CD4-positive, alpha-beta T cell treated with Interleukin-2 at 100 ng/mL for 4 hours (primary cell): ENCODE measurements around the gene SRRT.
"Not testable (repeated sequence)": the region's sequence is repeated elsewhere in the genome, so short reads cannot be mapped to it uniquely, and the experiment has no call there.

Source experiments
- DNase-seq: peaks from one replicate; pipeline ENCODE4 v3.0.0-alpha.2; 2020; ENCODE audit warnings: low spot score

The SRRT gene

DNA sequence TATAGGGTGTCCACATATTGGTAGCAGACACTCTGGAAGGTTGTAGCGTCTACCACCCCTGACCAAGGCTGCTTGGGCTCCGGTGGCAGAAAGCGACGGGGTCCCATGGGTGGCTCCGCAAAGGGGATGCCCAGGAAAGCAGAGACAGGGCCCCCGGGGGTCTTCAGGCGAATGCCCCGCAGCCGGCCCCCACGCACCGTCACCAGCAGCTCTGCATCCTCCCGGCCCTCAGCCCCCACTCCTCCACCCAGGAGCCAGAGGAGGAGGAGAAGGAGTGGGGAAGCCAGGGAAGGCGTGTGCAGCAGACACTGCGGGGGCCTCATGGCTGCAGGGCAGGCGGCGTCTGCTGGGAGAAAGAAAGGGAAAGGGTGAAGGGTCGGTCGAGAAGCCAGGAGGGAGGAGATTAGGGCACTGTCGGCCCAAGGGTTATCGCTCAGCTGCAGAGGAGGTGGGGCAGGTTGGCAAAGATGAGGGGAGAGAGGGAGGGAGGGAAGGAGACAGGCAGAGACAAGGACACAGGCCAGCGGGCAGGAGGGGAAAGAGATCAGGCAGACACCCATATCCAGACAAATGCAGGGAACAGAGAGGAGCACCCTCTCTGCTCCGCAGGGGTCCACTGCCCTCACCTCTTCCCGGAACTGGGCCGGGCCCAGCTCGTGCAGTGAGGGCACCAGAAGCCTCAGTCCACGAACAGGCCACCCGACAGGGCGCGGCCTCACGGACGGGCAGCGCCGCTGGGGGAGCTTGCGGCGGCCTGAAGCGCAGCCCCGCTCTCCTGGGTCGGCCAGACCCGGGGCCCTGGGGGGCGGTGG, 19.2 kb downstream of the SRRT start:
- no peak for DNase-seq

DNA sequence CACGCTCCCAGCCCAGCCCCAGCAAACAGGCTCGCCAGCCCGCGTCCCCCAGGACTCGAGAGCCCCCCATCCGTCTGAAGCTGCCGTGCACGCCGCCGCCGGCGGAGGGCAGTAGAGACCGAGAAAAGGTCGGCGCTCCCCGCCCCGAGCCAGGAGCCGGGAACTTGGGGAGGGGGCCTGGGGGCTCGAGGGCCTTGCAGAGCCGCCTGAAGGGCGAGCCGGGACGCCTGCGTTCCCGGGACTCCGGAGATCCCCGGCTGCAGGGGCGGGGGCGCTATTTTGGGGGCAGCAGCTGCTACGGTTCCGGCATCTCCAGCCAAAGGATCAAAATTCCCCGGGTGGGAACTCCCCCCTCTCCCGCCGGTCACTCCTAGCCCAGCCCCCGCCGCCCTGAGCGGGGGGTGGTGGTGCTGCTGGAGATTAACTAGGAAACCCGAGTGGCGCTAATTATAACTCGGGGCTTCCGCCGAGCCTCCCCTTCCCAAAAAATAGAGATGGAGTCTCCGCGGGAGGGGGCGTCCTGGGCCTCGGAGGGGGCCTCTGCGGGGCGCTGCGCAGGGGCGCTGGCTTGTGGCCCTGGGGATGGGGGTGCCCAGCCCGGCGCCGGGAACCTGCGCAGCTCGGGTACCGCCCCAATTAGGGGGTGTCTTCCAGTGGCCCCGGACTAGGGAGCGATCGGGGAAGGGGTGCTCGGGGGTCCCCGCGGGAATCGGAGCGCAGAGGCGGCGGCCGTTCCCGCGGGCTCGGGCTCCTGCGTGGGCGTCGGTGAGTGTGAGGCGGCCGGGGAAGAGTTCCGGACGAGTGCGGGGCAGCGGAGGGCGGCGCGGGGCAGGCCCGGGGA, 20.2 kb downstream of the SRRT start:
- DNase-seq = peak; percentile 54

DNA sequence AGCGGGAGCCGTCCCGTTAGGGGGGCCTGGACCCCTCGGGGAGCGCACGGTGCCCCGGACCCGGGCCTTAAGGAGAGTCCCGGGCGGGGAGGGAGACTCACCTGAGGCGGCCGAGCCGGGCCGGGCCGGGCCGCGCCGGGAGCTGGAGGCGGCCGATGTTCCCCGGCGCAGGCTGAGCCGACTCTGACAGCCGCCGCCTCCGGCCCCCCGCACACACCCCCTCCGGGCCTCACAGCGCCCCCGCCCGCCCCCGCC, 20.7 kb downstream of the SRRT start, which contains the start of gene ACHE:
Gene ACHE, minus strand, starts transcription at position 188 of the 255 bp plus-strand sequence. CDS start 1,656 bp downstream, outside the sequence.
- DNase-seq = no peak

DNA sequence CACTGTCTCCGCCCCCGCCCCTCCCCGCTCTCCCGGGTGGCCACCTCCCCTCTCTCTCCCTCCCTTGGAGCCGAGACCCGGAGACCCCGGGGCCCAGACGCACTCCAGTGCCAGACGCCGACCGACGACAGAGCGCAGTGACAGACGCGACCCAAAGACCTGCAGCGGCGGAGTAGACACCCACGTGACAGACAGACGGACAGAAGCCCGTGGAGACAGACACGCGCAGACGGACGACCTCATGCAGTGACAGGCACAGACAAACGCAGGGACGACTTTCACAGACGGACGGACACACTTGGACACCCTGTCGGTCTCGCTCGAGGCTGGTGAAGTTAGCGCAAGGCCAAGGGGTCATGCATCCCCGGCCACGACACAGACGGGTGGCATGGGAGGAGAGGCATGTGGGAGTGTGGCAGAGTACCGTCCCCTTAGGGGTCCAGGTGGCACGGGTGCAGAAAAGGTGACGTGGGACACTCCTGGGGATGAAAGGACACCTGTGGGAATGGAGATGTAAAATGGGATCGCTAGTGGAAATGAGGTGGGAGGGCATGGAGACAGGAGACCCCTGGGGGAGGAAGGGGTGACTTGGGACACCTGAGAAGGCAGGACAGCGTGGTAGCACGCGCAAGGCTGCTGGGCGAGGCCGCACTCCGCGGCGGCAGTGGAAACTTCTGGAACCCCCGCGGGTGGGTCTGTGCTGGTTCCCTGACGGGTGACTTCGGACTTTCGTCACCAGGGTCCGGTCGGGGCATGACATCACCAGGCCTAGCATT, 21.2 kb downstream of the SRRT start:
- peak; percentile 24 for DNase-seq

DNA sequence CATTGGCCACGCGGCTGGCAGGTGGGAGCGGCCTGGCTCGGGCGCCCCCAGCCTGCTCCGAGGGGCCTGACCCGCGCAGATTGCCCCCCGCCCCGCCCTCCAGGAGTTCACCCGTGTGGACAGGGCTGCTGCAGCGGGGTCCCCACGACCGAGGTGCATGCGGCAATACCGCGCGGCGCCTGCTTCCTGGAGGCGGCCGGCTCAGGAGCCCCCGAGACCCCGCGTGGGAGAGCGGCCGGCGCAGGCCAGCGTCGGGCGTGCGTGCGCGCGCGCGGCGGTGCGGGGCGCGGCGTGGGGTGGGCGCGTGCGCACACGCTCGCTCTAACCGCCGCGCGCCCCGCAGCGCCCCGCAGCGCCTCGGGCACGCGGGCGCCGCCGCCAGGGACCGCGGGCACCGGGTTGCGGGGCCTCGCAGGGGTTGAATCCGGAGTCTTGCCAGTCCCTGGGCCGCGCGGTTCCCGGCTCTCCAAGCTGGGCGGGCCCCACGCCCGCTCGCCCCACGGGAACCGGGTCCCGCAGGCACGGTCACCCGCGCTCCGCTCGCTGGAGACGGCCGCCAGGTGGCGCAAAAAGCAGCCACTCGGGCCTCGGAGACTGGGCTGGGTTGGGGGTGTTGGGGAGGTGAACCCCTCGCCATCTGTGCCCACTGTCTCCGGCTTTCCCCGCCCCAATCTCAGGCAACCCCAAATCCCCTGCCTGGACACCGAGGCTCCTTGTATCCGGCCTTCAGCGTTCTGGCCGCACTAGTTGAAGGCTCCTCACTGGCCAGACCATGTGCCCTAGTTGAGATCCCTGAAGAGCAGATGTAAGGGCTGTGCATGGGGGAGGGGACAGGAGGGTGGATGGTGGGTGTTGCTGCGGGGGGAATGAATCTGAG, 22.1 kb downstream of the SRRT start:
- peak; percentile 64 for DNase-seq

DNA sequence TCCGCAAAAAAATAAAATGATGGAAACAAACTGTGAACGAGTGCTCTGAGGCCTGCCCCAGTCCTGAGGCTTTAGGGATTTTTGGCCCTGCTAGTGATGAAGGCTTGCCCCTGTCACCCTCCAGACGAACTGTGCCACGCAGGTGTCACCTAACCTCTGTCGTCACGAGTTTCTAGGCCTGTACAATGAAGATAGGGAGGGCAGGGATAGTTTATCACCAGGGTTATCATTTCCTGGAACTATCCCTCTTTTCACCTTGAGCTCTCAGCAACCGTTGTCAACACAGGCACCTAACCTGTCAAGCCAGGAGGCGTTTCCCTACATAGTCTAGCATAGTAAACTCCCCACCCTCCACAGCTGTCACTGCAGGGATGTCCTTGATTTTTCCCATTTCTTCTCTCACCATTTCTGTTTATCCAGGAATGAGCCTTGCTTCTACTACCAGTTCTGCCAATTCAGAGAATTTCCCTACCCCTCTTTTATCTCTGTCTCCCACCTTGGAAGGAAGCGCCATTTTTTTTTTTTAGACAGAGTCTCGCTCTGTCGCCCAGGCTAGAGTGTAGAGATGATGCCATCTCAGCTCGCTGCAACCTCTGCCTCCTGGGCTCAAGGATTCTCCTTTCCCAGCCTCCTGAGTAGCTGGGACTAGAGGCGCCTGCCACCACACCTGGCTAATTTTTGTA, 23.0 kb downstream of the SRRT start:
- DNase-seq = no peak

DNA sequence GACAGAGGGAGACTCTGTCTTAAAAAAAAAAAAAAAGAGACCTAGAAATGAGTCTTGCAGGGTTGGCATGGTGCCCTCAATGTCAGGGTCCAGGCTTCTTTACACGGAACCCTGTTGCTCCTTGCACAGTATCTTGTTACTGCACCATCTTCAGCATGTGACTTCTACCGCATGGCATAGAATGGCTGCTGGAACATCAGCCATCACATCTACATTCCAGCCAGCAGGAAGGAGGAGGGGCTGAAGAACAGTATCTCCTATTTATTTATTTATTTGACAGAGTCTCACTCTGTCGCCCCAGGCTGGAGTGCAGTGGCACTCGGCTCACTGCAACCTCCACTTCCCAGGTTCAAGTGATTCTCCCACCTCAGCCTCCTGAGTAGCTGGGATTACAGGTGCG, 24.5 kb downstream of the SRRT start:
- DNase-seq = no peak

DNA sequence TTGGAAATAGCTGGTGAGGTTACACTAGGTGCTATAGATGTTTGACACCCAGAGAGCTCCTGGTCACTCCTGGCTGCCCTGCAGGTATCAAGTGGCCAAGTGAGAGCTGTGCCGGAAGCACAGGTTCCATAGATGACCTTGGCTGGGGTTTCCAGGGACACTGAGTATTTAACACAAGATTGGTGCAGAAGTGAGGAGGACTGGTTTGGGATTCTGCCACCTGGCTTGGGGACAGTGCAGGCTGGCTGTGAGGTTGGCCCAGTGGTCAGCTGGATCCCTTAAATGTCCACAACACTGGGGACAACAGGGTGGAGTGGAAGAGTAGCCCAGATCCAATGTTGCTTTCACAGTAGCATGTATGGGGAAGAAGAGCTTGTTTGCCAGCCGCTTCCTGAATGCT, 26.1 kb downstream of the SRRT start:
- no peak for DNase-seq

DNA sequence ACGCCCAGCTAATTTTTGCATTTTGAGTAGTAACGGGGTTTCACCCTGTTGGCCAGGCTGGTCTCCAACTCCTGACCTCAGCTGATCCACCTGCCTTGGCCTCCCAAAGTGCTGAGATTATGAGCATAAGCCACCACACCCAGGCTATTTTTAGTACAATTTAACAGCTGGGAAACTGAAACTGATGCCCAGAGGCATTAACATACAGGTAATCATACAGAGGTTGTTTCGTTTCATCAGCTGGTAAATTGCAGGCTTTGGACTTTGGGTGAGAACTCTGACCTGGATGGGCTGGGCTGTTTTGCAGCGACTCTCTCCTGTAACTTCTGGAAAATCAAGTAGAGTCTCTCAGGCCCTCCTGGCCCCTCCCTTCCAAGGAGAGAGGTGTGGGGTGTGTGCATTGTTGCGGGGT, 27.0 kb downstream of the SRRT start:
- DNase-seq = no peak

DNA sequence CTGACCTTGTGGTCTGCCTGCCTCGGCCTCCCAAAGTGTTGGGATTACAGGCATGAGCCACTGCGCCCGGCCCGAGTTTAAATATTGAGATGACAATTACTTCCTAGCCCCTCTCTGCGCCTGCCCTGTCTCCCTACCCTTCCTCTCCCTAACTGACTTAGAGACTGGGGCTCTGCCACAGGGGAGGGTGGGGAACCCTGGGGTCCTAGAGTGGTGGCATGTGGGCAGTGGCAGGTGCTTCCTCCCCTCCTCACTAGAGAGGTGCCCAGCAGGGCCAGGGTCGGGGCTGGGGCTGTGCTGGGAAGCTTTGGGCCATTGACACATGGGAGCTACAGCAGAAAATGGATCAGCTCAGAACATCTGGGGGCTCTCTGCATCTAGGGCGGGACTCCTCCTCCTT, 27.7 kb downstream of the SRRT start:
- no peak for DNase-seq

DNA sequence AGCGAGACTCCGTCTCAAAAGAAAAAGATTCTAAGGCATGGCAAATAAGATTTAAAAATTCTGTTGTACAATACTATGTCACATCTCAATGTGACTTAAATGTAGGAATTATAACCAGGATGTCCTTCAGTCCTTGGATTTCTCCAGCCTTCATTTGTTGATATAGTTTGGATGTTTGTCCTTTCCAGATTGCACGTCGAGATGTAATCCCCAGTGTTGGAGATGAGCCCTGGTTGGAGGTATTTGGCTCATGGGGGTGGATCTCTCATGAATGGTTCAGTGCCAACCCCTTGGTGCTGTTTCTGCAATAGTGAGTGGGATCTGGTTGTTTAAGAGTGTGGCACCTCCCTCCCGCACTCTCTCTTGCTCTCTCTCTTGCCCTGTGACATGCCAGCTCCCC, 33.6 kb downstream of the SRRT start:
- no peak for DNase-seq

DNA sequence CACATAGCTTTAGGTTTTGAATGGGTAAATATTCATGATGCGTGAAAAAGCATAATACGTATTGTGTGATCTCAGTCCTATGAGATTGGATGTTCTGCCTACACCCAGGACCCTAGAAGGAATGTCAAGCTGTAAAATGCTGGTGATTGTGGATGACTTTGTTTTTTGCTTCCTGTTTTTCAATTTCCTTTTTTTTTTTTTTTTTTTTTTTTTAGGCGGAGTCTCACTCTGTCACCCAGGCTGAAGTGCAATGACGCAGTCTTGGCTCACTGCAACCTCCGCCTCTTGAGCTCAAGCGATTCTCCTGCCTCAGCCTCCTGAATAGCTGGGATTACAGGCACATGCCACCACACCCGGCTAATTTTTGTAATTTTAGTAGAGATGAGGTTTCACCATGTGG, 35.5 kb downstream of the SRRT start:
- not testable (repeated sequence) for DNase-seq

DNA sequence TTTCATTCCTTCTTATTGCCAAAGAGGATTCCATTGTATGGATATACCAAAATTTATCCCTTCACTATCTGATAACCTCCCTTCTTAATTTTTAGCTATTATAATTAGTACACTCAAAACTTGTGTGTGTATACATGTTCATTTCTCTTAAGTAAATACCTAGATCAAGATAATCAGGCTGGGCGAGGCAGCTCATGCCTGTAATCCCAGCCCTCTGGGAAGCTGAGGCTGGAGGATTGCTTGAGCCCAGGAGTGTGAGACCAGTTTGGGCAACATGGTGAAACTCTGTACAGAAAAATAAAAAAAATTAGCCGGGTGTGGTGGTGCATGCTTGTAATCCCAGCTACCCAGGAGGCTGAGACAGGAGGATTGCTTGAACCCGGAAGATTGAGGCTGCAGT, 36.6 kb downstream of the SRRT start:
- no peak for DNase-seq

DNA sequence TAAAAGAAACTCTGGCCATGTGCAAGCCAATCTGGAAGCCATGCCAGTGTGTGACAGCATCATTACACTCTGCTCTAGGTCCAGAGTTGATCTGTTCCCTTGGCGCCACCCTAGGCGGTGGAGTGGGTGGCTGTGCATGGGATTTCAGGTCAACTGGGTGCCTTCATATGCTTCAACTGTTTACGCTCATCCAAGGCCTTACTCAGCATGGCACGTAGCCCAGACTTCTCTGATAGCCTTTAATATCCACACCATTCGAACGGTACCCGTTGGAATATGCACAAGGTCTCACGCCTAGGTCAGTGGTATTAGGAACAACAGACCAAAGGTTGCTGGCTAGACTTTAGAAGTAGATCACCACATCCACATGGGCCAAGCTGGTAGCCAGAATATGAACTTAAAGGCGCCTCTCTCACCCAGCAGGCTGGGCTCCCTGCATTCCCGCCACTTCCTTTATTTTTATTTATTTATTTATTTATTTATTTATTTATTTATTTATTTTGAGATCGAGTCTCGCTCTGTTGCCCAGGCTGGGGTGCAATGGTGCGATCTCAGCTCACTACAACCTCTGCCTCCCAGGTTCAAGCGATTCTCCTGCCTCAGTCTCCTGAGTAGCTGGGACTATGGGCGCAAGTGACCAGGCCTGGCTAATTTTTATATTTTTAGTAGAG, 39.4 kb downstream of the SRRT start:
- DNase-seq = no peak

DNA sequence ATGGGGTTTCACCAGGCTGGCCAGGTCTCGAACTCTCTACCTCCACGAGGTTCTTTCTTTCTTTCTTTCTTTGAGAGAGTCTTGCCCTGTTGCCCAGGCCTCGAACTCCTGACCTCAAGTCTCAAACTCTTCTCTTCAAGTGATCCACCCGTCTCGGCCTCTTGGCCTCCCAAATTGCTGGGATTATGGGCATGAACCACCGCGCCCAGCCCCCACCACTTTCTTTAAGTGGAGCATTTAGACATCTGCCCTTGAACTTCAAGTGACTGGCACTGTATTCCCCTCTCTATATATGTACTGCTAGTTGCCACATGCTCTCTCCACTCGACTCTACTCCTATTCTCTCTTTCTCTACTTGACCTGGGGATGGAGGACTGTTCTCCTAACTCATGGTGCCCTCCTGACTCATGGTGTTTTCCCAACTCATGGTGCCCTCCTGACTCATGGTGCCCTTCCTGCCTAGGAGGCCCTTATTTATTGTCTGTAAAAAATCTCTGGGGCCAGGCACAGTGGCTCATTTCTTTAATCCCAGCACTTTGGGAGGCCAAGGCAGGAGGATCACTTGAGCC, 40.1 kb downstream of the SRRT start:
- no peak for DNase-seq

DNA sequence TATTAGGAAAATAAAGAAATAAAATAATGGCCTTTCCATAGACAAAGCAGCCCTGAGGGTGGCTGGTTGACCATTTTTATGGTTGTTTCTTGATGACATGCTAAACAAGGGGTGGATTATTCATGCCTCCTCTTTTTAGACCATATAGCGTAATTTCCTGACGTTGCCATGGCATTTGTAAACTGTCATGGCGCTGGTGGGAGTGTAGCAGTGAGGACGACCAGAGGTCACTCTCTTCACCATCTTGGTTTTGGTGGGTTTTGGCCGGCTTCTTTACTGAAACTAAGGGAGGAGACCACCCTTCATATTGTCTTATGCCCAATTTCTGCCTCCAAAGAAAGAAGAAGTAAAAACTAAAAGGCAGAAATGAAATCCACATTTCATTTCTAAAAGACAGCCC, 44.4 kb downstream of the SRRT start:
- DNase-seq = not testable (repeated sequence)

DNA sequence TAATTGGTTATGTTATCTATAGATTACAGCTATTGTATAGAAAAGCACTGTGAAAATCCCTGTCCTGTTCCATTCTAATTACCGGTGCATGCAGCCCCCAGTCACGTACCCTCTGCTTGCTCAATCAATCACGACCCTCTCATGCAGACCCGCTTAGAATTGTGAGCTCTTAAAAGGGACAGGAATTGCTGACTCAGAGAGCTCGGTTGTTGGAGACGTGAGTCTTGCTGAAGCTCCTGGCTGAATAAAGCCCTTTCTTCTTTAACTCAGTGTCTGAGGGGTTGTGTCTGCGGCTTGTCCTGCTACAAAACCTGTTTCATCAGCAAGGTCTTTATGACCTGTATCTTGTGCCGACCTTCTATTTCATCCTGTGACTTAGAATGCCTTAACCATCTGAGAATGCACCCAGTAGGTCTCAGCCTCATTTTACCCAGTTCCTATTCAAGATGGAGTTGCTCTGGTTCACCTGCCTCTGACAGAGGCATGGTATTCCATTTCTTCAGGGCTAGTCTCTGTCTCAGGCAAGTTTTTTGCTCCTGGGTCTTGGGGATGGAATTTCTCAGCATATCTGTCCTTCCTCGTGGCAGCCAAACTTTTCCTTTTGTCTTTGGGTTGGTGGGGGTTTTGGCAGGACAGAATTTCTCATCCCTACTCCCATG, 45.0 kb downstream of the SRRT start:
- DNase-seq = not testable (repeated sequence)

DNA sequence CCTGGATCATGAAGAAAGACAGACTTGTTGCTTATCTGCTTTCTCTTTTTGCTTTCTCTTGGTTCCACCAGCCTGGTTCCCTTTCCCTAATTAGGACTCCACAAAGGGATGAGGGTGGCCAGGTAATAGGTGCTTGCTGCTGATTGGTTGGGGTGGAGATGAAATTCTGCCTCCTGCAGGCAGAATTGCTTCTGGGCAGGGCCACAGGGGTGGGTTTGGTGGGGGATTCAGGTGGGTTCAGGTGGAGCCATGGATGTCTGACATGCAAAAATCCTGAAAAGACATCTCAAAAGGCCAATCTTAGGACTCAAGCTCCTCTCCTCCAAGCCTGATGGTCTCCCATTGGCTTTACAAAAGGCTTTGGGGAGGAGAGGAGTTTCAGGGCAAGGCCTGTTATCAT, 46.1 kb downstream of the SRRT start:
- no peak for DNase-seq

DNA sequence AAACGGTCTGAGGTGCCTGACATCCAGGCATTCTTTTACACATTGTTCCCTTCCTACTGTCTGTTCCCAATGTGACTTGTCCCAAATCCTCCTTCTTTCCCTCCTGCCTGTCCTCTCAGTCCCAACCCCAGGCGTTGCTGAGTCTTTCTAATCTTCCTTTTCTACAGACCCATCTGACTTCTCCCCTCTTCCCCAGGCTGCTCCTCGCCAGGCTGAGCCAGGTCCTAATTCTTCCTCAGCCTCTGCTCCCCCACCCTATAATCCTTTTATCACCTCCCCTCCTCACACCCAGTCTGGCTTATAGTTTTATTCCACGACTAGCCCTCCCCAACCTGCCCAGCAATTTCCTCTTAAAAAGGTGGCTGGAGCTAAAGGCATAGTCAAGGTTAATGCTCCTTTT, 48.7 kb downstream of the SRRT start:
- DNase-seq = not testable (repeated sequence)

DNA sequence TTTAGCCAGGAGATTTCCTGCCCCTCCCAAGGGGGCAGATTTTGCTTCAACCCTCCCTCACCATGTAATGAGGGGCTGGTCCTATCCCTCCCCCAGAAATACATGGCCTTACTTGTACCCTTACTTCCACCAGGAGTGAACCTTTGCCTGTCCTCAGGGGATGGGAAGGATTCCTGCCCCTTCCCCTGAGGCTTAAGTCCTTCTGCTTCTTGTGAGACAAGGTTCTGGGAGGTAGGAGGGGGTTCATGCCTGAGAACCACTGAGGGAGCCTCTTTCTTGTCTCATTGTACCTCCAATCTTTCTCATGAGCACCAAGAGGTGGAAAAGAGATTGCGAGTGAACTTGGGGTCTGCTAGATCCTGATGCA, 54.9 kb downstream of the SRRT start:
- DNase-seq = no peak
